Tibial nerve (tissue), 4 donors: Measurements from ENCODE around the gene TMEM63C.

Source experiments
- EP300 ChIP-seq, 2 donors: sonication (generic); formaldehyde crosslinking; IDR thresholded peaks; one replicate each; pipeline ENCODE4 v1.6.1; 2017; ENCODE audit warnings: antibody characterized with exemption in 2 of 2, mild to moderate bottlenecking in 1 of 2
- POLR2A ChIP-seq, 2 donors: fragments of 450-650 bp; IDR thresholded peaks; one replicate each; pipeline ENCODE4 v1.6.1; 2017; ENCODE audit warnings: antibody characterized with exemption in 2 of 2, mild to moderate bottlenecking in 2 of 2, moderate library complexity in 2 of 2
- TF ChIP-seq, protein P1 (sequence below), 5 experiments: fragments of 200-600 bp in 3 of 5; fragments of 450-650 bp in 2 of 5; sonication (generic) in 3 of 5; IDR thresholded peaks; one replicate each; pipeline ENCODE4 v1.5.1; 2016 to 2019; ENCODE audit warnings: antibody characterized with exemption in 5 of 5, mild to moderate bottlenecking in 3 of 5, moderate library complexity in 2 of 5

GRCh38 chr14:77206877-77207389 lies 25.3 kb downstream of the TMEM63C start:
- TF ChIP-seq, protein P1, sequence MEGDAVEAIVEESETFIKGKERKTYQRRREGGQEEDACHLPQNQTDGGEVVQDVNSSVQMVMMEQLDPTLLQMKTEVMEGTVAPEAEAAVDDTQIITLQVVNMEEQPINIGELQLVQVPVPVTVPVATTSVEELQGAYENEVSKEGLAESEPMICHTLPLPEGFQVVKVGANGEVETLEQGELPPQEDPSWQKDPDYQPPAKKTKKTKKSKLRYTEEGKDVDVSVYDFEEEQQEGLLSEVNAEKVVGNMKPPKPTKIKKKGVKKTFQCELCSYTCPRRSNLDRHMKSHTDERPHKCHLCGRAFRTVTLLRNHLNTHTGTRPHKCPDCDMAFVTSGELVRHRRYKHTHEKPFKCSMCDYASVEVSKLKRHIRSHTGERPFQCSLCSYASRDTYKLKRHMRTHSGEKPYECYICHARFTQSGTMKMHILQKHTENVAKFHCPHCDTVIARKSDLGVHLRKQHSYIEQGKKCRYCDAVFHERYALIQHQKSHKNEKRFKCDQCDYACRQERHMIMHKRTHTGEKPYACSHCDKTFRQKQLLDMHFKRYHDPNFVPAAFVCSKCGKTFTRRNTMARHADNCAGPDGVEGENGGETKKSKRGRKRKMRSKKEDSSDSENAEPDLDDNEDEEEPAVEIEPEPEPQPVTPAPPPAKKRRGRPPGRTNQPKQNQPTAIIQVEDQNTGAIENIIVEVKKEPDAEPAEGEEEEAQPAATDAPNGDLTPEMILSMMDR (IDR thresholded peaks at IDR 0.05): no peak
- TF ChIP-seq POLR2A (IDR thresholded peaks at IDR 0.05) (no peak), EP300 (IDR thresholded peaks at IDR 0.05) (no peak)
